Measurements from ENCODE around the gene TEX29.

Gene TEX29

GRCh38 chr13:111314852-111315251, 5.6 kb upstream of the TEX29 start:
- no peak overlapping the region for H3K4me3 ChIP-seq (replicated peaks; ENCODE audit: low read depth, low read length)
- peaks cover 13% of the 10 kb centered on the region for H3K36me3 ChIP-seq (ENCODE audit: control insufficient read depth, insufficient read depth, low read length)
- DNase-seq (ENCODE audit: extremely low read depth, insufficient read length) = no peak
- TF ChIP-seq CTCF (IDR thresholded peaks at IDR 0.05; ENCODE audit: insufficient read depth, low read length, poor library complexity, severe bottlenecking) = no peak
- no peaks in the 10 kb centered on the region for H3K27me3 ChIP-seq (replicated peaks; ENCODE audit: control insufficient read depth, insufficient read depth, low read length)

GRCh38 chr13:111315347-111315995, 5.0 kb upstream of the TEX29 start:
- DNase-seq (ENCODE audit: extremely low read depth, insufficient read length) = no peak
- no peak for TF ChIP-seq CTCF (IDR thresholded peaks at IDR 0.05; ENCODE audit: insufficient read depth, low read length, poor library complexity, severe bottlenecking)
- Histone ChIP-seq H3K4me3 (replicated peaks; ENCODE audit: low read depth, low read length) (no peak overlapping the region), H3K27me3 (replicated peaks; ENCODE audit: control insufficient read depth, insufficient read depth, low read length) (no peaks in the 10 kb centered on the region), H3K36me3 (ENCODE audit: control insufficient read depth, insufficient read depth, low read length) (peaks cover 11% of the 10 kb centered on the region)

- no peak for DNase-seq (ENCODE audit: extremely low read depth, insufficient read length)
- no peak overlapping the region for H3K4me3 ChIP-seq (replicated peaks; ENCODE audit: low read depth, low read length)
Observed at GRCh38 chr13:111316161-111316730, 4.2 kb upstream of the TEX29 start.

GRCh38 chr13:111317042-111317550, 3.3 kb upstream of the TEX29 start:
- DNase-seq (ENCODE audit: extremely low read depth, insufficient read length) = no peak
- Histone ChIP-seq H3K4me3 (replicated peaks; ENCODE audit: low read depth, low read length) (no peak overlapping the region), H3K27me3 (replicated peaks; ENCODE audit: control insufficient read depth, insufficient read depth, low read length) (no peaks in the 10 kb centered on the region), H3K36me3 (ENCODE audit: control insufficient read depth, insufficient read depth, low read length) (peaks cover 8% of the 10 kb centered on the region)
- no peak for TF ChIP-seq CTCF (IDR thresholded peaks at IDR 0.05; ENCODE audit: insufficient read depth, low read length, poor library complexity, severe bottlenecking)

More at GRCh38 chr13:111316161-111316730, 4.2 kb upstream of the TEX29 start:
- TF ChIP-seq CTCF (IDR thresholded peaks at IDR 0.05; ENCODE audit: insufficient read depth, low read length, poor library complexity, severe bottlenecking) = no peak
- Histone ChIP-seq H3K36me3 (ENCODE audit: control insufficient read depth, insufficient read depth, low read length) (peaks cover 9% of the 10 kb centered on the region), H3K27me3 (replicated peaks; ENCODE audit: control insufficient read depth, insufficient read depth, low read length) (no peaks in the 10 kb centered on the region)

GRCh38 chr13:111317571-111318345, 2.7 kb upstream of the TEX29 start:
- H3K27me3 ChIP-seq (replicated peaks; ENCODE audit: control insufficient read depth, insufficient read depth, low read length) = no peaks in the 10 kb centered on the region
- no peak for TF ChIP-seq CTCF (IDR thresholded peaks at IDR 0.05; ENCODE audit: insufficient read depth, low read length, poor library complexity, severe bottlenecking)
- DNase-seq (ENCODE audit: extremely low read depth, insufficient read length) = no peak
- H3K36me3 ChIP-seq (ENCODE audit: control insufficient read depth, insufficient read depth, low read length) = peaks cover 5% of the 10 kb centered on the region
- H3K4me3 ChIP-seq (replicated peaks; ENCODE audit: low read depth, low read length) = no peak overlapping the region

Measured in GM06990 (cell line).